Esophagus squamous epithelium (tissue), 4 donors: ENCODE data around the gene PLCB2.

Experiments used
- CTCF ChIP-seq, 6 experiments: fragments of 450-650 bp in 4 of 6; fragments of 200-600 bp in 2 of 6; sonication (generic) in 2 of 6; IDR thresholded peaks; one replicate each; pipeline ENCODE4 v1.5.1; 2016 to 2019; ENCODE audit warnings: antibody characterized with exemption in 6 of 6, mild to moderate bottlenecking in 4 of 6, moderate library complexity in 4 of 6
- POLR2A ChIP-seq, 4 donors: fragments of 450-650 bp; IDR thresholded peaks; one replicate each; pipeline ENCODE4 v1.6.1; 2017; ENCODE audit warnings: antibody characterized with exemption in 4 of 4, mild to moderate bottlenecking in 4 of 4, moderate library complexity in 3 of 4

DNA sequence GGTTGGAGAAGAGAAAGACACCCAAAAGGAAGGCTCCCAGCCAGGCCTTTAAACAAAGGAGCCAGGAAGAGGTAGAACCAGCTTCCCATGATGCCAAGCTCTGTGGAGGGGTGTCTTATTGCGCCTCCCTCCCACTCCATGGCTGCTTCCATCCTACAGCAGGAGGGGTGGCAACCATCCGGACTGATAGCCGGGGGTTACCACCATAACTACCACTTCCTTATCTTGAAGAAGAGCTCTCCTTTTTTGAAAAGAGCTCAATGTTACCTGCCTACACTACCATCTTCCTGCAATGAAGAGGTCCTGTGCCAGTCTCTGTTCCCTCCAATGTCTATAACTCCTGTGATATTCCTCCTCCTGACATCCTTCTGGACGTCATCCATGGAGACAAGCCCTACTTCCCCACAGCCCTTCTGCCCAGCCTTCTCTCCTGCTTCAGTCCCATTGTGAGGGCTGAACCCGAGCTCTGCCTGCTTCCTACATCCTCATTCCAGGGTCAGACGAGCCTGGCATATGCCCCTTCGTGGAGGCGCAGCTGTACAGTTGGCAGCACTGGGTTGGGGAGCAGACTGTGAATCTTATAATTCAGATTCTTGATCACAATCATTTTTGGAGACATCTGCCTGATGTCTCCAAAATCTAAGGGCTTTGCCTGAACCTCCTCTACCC, 24.5 kb upstream of the PLCB2 start:
- TF ChIP-seq POLR2A (IDR thresholded peaks at IDR 0.05) (no peak), CTCF (IDR thresholded peaks at IDR 0.05) (no peak)
